OCI-LY1 (cell line): ENCODE data around the gene POU5F1.

ENCODE experiments used
- H2AFZ ChIP-seq: fragments of 200-600 bp; sonication (generic), shearing (Covaris generic); 2 replicates; pipeline ENCODE4 v1.6.0; 2014; ENCODE audit warnings: antibody characterized with exemption, mild to moderate bottlenecking, low read length
- H3F3A ChIP-seq: fragments of 200-600 bp; sonication (generic), shearing (Covaris generic); 2 replicates; pipeline ENCODE4 v1.6.0; 2014; ENCODE audit warnings: mild to moderate bottlenecking, antibody characterized with exemption, low read length, moderate library complexity; ENCODE audit not compliant: insufficient read depth
- H3K27ac ChIP-seq: fragments of 200-600 bp; sonication (generic); 2 replicates; pipeline ENCODE4 v1.5.1; 2014; ENCODE audit warnings: low read length, mixed run types, mild to moderate bottlenecking, low read depth; ENCODE audit not compliant: poor library complexity, severe bottlenecking
- H3K27me3 ChIP-seq: fragments of 200-600 bp; sonication (generic); 2 replicates; pipeline ENCODE4 v1.6.0; 2014; ENCODE audit warnings: antibody characterized with exemption, mild to moderate bottlenecking, low read length, moderate library complexity; ENCODE audit not compliant: insufficient read depth
- H3K36me3 ChIP-seq: fragments of 200-600 bp; sonication (generic); 2 replicates; pipeline ENCODE4 v1.6.1; 2014; ENCODE audit warnings: mild to moderate bottlenecking, antibody characterized with exemption, low read length, moderate library complexity, mixed read lengths; ENCODE audit not compliant: insufficient read depth
- H3K4me1 ChIP-seq: fragments of 200-600 bp; sonication (generic); 2 replicates; pipeline ENCODE4 v1.5.1; 2014; ENCODE audit warnings: mild to moderate bottlenecking, low read length, moderate library complexity; ENCODE audit not compliant: insufficient read depth, severe bottlenecking
- H3K4me2 ChIP-seq: fragments of 200-600 bp; sonication (generic), shearing (Covaris generic); 2 replicates; pipeline ENCODE4 v1.6.1; 2014; ENCODE audit warnings: low read length
- H3K4me3 ChIP-seq: fragments of 200-600 bp; sonication (generic); 2 replicates; pipeline ENCODE4 v1.5.1; 2014; ENCODE audit warnings: low read length, low read depth, mild to moderate bottlenecking, mixed read lengths; ENCODE audit not compliant: poor library complexity, severe bottlenecking
- H3K79me2 ChIP-seq: fragments of 200-600 bp; shearing (Covaris generic); 2 replicates; pipeline ENCODE4 v1.6.1; 2016; ENCODE audit warnings: mixed run types, low read length, mixed read lengths; ENCODE audit not compliant: insufficient read depth
- H3K9ac ChIP-seq: fragments of 200-600 bp; sonication (generic), shearing (Covaris generic); 2 replicates; pipeline ENCODE4 v1.6.1; 2014; ENCODE audit warnings: mild to moderate bottlenecking, low read length, mixed read lengths
- H3K9me2 ChIP-seq: fragments of 200-600 bp; sonication (generic), shearing (Covaris generic); 2 replicates; pipeline ENCODE4 v1.6.1; 2014; ENCODE audit warnings: low read depth, mild to moderate bottlenecking, low read length, mixed read lengths
- H3K9me3 ChIP-seq: fragments of 200-600 bp; shearing (Covaris generic); 2 replicates; pipeline ENCODE4 v1.6.1; 2014; ENCODE audit warnings: low read length, mixed read lengths
- H4K20me1 ChIP-seq: fragments of 200-600 bp; sonication (generic), shearing (Covaris generic); 2 replicates; pipeline ENCODE4 v1.6.0; 2016; ENCODE audit warnings: mild to moderate bottlenecking, low read length; ENCODE audit not compliant: insufficient read depth
- CTCF ChIP-seq: fragments of 200-600 bp; sonication (generic), shearing (Covaris generic); IDR thresholded peaks from 2 replicates; pipeline ENCODE4 v1.5.1; 2017; ENCODE audit warnings: mild to moderate bottlenecking, antibody characterized with exemption, low read length, moderate library complexity, mixed read lengths
- EZH2 ChIP-seq: fragments of 200-600 bp; sonication (generic), shearing (Covaris generic); IDR thresholded peaks from 2 replicates; pipeline ENCODE4 v1.8.0; 2017; ENCODE audit warnings: borderline replicate concordance, mixed run types, mild to moderate bottlenecking, antibody characterized with exemption, low read length, moderate library complexity, mixed read lengths

Gene POU5F1

GRCh38 chr6:31126396-31127175 lies 43.9 kb downstream of the POU5F1 start:
- no peaks in the 10 kb centered on the region for H4K20me1 ChIP-seq
- no peaks in the 10 kb centered on the region for H3K36me3 ChIP-seq
- no peak overlapping the region for H3K27ac ChIP-seq
- H3K4me3 ChIP-seq, result no peak overlapping the region
- no peak for TF ChIP-seq EZH2
- TF ChIP-seq CTCF, result no peak
- no peak overlapping the region for H3K4me2 ChIP-seq
- peaks cover 11% of the 10 kb centered on the region; the same call in 1 of the 2 replicates for H3K27me3 ChIP-seq
- H3K4me1 ChIP-seq, result no peaks in the 10 kb centered on the region
- H3K9ac ChIP-seq, result no peak overlapping the region
- no peaks in the 10 kb centered on the region for H3F3A ChIP-seq
- H3K9me2 ChIP-seq, result no peaks in the 10 kb centered on the region
- no peaks in the 10 kb centered on the region for H3K79me2 ChIP-seq
- H3K9me3 ChIP-seq, result no peaks in the 10 kb centered on the region
- H2AFZ ChIP-seq, result no peak overlapping the region

GRCh38 chr6:31125586-31126363 lies 44.7 kb downstream of the POU5F1 start:
- TF ChIP-seq CTCF, result no peak
- no peak for TF ChIP-seq EZH2
- no peak overlapping the region for H3K9ac ChIP-seq
- H3K4me3 ChIP-seq, result no peak overlapping the region
- no peaks in the 10 kb centered on the region for H3K36me3 ChIP-seq
- H3K27me3 ChIP-seq, result peaks cover 11% of the 10 kb centered on the region; the same call in 1 of the 2 replicates
- H2AFZ ChIP-seq, result no peak overlapping the region
- H3K4me1 ChIP-seq, result no peaks in the 10 kb centered on the region
- no peak overlapping the region for H3K4me2 ChIP-seq
- no peaks in the 10 kb centered on the region for H3K9me2 ChIP-seq
- H3K79me2 ChIP-seq, result no peaks in the 10 kb centered on the region
- no peaks in the 10 kb centered on the region for H4K20me1 ChIP-seq
- H3F3A ChIP-seq, result no peaks in the 10 kb centered on the region
- H3K27ac ChIP-seq, result no peak overlapping the region
- no peaks in the 10 kb centered on the region for H3K9me3 ChIP-seq

GRCh38 chr6:31125162-31125561 lies 45.3 kb downstream of the POU5F1 start:
- Histone ChIP-seq H3K9ac (no peak overlapping the region), H3K79me2 (no peaks in the 10 kb centered on the region), H3K27ac (no peak overlapping the region), H3K36me3 (no peaks in the 10 kb centered on the region), H3K27me3 (peaks cover 11% of the 10 kb centered on the region; the same call in 1 of the 2 replicates), H3K9me3 (no peaks in the 10 kb centered on the region), H4K20me1 (no peaks in the 10 kb centered on the region), H3K4me1 (no peaks in the 10 kb centered on the region), H2AFZ (no peak overlapping the region), H3K9me2 (no peaks in the 10 kb centered on the region), H3K4me2 (no peak overlapping the region), H3F3A (no peaks in the 10 kb centered on the region), H3K4me3 (no peak overlapping the region)
- TF ChIP-seq EZH2 (no peak), CTCF (no peak)
